AG08395 (cell line): ENCODE data around the gene RNF43.

ENCODE experiments used
- DNase-seq: peaks from one replicate; pipeline ENCODE4 v3.0.0; 2012; ENCODE audit warnings: mixed read lengths, low spot score

Gene RNF43

GRCh38 chr17:58381124-58382035, 36.0 kb downstream of the RNF43 start:
- no peak for DNase-seq

- DNase-seq: no peak
Measured at GRCh38 chr17:58380207-58381123, 36.9 kb downstream of the RNF43 start.

- no peak for DNase-seq
Measured at GRCh38 chr17:58379511-58379824, 37.9 kb downstream of the RNF43 start.

GRCh38 chr17:58378733-58379510, 38.4 kb downstream of the RNF43 start:
- no peak for DNase-seq

- no peak for DNase-seq
Measured at GRCh38 chr17:58377661-58378060, 39.7 kb downstream of the RNF43 start.

GRCh38 chr17:58377093-58377601, 40.2 kb downstream of the RNF43 start:
- DNase-seq: no peak

GRCh38 chr17:58376472-58377000, 40.8 kb downstream of the RNF43 start:
- DNase-seq: no peak

- no peak for DNase-seq
Measured at GRCh38 chr17:58375811-58376210, 41.5 kb downstream of the RNF43 start.

GRCh38 chr17:58375256-58375655, 42.1 kb downstream of the RNF43 start:
- DNase-seq: no peak

GRCh38 chr17:58373923-58374322, 43.4 kb downstream of the RNF43 start:
- DNase-seq: no peak

GRCh38 chr17:58373003-58373402, 44.3 kb downstream of the RNF43 start:
- DNase-seq: no peak

GRCh38 chr17:58371300-58371950, 45.9 kb downstream of the RNF43 start:
- no peak for DNase-seq

- no peak for DNase-seq
Measured at GRCh38 chr17:58370716-58371115, 46.6 kb downstream of the RNF43 start.

- no peak for DNase-seq
Measured at GRCh38 chr17:58370309-58370708, 47.0 kb downstream of the RNF43 start.

- DNase-seq: no peak
Measured at GRCh38 chr17:58369214-58370031, 47.9 kb downstream of the RNF43 start.

- no peak for DNase-seq
Measured at GRCh38 chr17:58368860-58369213, 48.5 kb downstream of the RNF43 start.
